GM23248 (cell line): ENCODE data around the gene ANKS1B.

ENCODE experiments used
- EZH2 ChIP-seq: fragments of 200-600 bp; sonication (generic); IDR thresholded peaks from 2 replicates; pipeline ENCODE4 v1.6.1; 2018; ENCODE audit warnings: antibody characterized with exemption, mild to moderate bottlenecking; ENCODE audit not compliant: insufficient read depth, poor library complexity, severe bottlenecking
- EZH2phosphoT487 ChIP-seq: fragments of 200-600 bp; sonication (generic); IDR thresholded peaks from 2 replicates; pipeline ENCODE4 v1.6.1; 2018; ENCODE audit warnings: antibody characterized with exemption, moderate library complexity, mild to moderate bottlenecking, low read depth; ENCODE audit not compliant: insufficient read depth

- TF ChIP-seq EZH2phosphoT487, result no peak
- no peak for TF ChIP-seq EZH2
Measured at GRCh38 chr12:98741196-98741555, 1243.6 kb downstream of the ANKS1B start.
